Renal cortex interstitium (tissue), 11 donors: ENCODE results near the gene SMAD7. TPM values are rescaled to one million over a fixed set of nuclear protein-coding genes. Genes with fewer than 3 reads are reported as not detected.

ENCODE experiments used
- DNase-seq, 11 donors: peaks; one replicate each; pipeline ENCODE4 v3.0.0-alpha.2; 2013; ENCODE audit warnings: low read depth in 9 of 11, low spot score in 4 of 11; ENCODE audit errors: extremely low read depth in 1 of 11
- polyA plus RNA-seq, 3 donors: library from polyadenylated mRNA; unstranded; fragments of 120-200 nt; gene quantifications; one replicate each; pipeline ENCODE4 v1.2.1, GENCODE V29; 2013; ENCODE audit not compliant: insufficient read length in 3 of 3

SMAD7 gene
- polyA plus RNA-seq, 3 donors, result 60.7 to 71.0 (median 64.2) TPM

DNA sequence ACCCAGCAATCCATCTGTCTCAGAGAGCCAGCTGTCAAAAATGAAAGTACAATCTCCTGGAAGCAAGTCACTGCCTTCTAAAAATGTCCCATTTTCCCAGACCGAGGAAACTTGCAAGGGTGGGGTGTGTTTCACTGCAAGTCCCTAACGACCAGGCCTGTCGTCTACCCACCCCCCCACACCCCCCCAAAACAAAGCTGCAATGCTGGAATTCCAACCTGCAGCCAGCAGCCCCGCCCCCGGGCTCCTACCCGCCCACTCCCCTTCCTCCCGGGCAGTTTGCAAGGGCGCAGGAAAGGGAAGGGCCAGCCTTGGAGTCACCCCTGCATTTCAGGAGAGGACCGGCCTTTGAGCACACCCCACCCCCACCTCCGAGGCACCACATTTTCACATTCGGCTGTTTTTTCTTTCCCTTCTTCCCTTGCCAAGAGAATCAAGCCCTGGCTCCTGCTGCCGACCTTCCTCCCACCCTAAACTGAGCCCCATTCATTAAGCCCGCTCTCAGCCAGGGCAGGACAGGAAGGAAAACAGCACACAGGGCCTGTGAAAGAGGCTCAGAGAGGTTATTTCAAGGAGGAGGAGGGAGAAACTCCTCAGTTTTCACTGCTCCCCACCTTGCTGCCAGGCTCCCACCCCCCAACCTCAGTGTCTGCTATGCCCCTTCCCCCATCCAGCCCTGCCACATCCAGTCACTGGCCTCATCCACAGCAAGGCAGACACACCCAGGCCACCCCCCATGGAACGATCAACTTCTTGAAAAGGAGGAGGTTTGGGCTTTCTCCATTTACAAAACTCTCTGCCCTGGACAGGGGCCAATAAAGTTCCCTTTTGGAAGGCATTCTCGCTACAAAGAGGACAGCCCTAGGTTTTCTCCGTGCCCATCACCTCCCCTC, 11.3 kb downstream of the SMAD7 start:
- no peak for DNase-seq

DNA sequence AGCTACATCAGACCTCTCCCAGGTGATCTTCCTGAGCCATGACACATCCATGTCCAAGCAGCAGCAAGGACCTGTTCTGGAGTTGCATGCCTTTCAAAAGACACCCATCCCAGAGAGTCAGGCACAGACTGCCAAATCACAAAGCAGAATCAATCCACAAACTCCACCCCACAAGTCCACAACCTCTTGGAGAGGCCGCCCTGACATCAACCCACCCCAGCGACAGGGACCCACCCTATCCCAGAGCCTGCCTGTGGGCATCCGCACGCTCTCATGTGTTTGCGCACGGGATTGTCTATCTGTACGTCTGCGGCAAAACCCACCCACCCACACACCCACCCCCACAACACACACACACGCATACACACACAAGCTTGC, 11.9 kb downstream of the SMAD7 start:
- DNase-seq, result no peak

GRCh38 chr18:48937869-48938750, 12.7 kb downstream of the SMAD7 start:
- DNase-seq, result no peak

DNA sequence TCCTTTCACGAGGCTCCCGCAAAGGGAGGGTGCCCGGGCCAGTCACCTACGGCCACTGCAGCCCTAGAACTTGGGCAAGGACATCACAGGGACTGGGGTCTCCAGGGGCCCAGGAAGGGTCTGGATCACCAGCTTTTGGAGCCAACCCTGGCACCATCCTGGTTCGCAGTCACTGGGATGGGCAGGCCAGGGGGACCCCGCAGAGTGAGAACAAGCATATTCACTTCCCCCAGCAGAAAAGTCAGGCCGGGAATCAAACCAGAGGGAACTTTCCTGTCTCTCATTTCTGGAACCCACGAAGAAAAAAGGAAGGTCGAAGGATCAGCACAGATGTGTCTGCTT, 15.4 kb downstream of the SMAD7 start:
- no peak for DNase-seq

- no peak for DNase-seq
Measured at GRCh38 chr18:48934723-48935432, 15.9 kb downstream of the SMAD7 start.

- DNase-seq, result no peak
Measured at GRCh38 chr18:48934415-48934722, 16.4 kb downstream of the SMAD7 start.

DNA sequence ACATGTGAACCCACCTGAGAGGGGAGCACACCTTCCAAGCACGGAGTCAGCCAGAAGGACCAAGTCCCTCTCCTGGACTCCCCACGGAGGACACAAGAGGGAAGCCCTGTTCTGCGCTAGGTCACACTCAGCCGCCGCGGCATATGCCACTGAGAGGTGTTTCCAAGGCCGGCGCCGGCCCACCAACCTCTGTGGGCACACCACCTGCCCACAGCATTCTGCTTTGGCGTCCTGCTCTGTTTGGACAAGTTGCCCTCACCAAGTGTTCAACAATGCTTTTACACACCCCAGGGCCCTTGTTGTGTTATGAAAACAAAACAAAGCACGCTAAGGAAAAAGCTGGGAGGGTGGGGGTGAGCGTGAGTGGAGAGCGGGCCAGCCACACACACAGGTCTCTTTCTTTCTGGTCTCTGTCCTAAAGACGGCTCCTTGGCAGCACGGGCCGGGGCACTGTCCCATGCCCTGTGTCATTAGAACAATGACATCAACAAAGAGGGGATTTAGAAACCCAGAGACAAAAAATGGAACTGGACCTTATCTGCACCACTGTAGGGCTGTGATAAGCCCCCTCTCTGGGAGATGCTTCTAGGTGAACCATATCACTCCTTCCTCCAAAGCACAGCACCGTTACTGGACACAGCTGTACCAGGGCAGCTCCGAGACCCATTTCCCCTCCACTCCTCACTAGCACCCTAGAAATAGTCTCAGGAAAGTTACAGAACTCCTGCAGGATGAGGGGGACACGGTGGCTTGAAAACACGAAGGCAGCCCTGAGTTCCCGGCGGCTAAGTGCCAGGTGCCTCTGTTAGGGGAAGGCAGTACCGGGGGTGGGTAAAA, 17.0 kb downstream of the SMAD7 start:
- DNase-seq, result no peak

GRCh38 chr18:48932822-48933510, 17.8 kb downstream of the SMAD7 start:
- no peak for DNase-seq

GRCh38 chr18:48932462-48932818, 18.3 kb downstream of the SMAD7 start:
- DNase-seq, result no peak

- DNase-seq, result no peak
Measured at GRCh38 chr18:48931680-48932461, 18.9 kb downstream of the SMAD7 start.

DNA sequence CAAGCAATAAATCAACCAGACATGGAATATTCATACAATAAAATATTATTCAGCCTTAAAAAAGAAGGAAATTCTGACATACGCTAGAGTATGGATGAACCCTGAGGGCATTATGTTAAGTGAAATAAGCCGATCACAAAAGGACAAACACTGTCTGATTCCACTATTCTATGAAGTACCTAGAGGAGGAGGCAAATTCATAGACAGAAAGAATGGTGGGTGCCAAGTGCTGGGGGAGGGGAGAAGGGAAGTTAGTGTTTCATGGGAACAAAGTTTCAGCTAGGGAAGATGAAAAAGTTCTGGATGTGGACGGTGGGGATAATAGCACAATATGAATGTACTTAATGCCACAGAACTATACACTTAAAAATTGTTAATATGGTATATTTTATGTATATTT, 19.8 kb downstream of the SMAD7 start:
- no peak for DNase-seq

GRCh38 chr18:48929941-48930713, 20.6 kb downstream of the SMAD7 start:
- peak in 9 of 11 donors; percentile 71 to 92 (median 90) for DNase-seq

GRCh38 chr18:48929212-48929612, 21.6 kb downstream of the SMAD7 start:
- no peak for DNase-seq

GRCh38 chr18:48928787-48929186, 22.0 kb downstream of the SMAD7 start:
- no peak for DNase-seq

DNA sequence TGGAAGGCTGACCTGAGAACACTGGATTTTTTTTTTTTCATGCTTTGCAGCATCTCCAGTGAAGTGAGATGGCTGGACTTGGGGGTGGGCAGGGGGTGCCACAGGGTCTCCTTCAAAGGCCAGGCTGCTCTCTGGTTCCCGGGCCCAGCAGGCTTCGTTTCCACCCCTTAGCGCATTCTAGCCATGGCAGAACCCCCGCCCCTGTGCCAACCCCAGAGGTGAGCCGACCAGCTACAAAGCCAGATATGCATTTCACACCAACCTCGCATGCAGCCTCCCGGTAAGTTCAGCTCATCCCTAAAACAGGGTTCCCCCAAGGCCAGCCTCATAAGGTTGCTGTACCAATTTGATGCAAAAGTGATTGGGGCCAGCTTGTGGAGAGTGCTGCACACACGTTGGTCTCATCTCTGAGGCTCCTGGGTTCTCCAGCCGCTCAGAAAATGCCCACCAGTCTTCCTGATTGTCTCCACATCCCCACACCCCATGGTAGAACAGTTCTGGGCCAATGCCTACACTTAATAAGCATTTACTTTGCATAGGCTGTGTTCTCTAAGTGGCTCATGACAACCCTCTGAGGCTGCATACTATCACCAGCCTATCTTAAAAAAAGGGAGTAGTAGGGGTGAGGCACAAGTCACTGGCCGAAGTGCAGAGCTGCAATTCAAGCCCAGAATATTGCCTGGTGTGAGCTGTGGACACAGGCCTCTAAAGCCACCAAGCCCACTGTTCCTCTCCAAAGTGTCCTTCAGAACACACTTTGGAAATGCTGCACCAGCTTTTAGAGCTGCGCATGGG, 23.3 kb downstream of the SMAD7 start:
- no peak for DNase-seq

GRCh38 chr18:48926420-48926857, 24.3 kb downstream of the SMAD7 start:
- no peak for DNase-seq
